Memory B cell (primary cell): Measurements from ENCODE around the gene SURF6.
"Not testable (repeated sequence)": the region's sequence is repeated elsewhere in the genome, so short reads cannot be mapped to it uniquely, and the experiment has no call there.

Experiments
- ATAC-seq: fragments of 150-1000 bp; cut with Tn5 transposase; 2 replicates; pipeline ENCODE4 v1.10.0; 2021; ENCODE audit warnings: low read depth, mild to moderate bottlenecking, moderate library complexity
- DNase-seq, 2 donors: peaks; one replicate each; pipeline ENCODE4 v3.0.0; 2022; ENCODE audit warnings: low spot score in 2 of 2
- H3K27ac Mint-ChIP-seq: one replicate; pipeline ENCODE4 v1.8.0; 2022; ENCODE audit warnings: mild to moderate bottlenecking, moderate library complexity, mixed read lengths
- H3K27me3 Mint-ChIP-seq: one replicate; pipeline ENCODE4 v1.8.0; 2022; ENCODE audit warnings: mixed read lengths
- H3K36me3 Mint-ChIP-seq: one replicate; pipeline ENCODE4 v1.8.0; 2022; ENCODE audit warnings: mild to moderate bottlenecking, mixed read lengths
- H3K4me1 Mint-ChIP-seq: one replicate; pipeline ENCODE4 v1.8.0; 2022; ENCODE audit warnings: mixed read lengths
- H3K4me3 Mint-ChIP-seq: one replicate; pipeline ENCODE4 v1.8.0; 2022; ENCODE audit warnings: mild to moderate bottlenecking, moderate library complexity, mixed read lengths
- H3K9me3 Mint-ChIP-seq: one replicate; pipeline ENCODE4 v1.8.0; 2022; ENCODE audit warnings: mixed read lengths

SURF6 gene

DNA sequence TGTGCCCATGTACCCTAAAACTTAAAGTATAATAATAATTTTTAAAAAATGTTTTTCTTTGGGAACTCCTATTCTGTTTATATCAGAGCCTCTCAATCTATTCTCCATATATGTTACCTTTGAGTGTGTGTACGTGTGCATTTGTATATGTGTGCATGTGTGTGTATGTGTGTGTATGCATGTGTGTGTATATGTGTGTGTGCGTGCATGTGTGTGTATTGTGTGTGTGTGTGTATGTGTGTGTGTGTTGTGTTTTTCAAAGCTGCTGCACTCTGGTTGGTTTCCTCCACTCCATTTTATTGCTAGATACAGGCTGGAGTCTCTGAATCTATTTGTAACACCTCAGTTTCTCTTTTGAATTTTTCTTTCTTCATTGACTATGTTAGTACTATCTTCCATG is 20.0 kb downstream of the SURF6 start:
- Mint-ChIP-seq H3K4me1 (no peaks in the 10 kb centered on the region), H3K27ac (no peak overlapping the region)
- ATAC-seq: no peak

DNA sequence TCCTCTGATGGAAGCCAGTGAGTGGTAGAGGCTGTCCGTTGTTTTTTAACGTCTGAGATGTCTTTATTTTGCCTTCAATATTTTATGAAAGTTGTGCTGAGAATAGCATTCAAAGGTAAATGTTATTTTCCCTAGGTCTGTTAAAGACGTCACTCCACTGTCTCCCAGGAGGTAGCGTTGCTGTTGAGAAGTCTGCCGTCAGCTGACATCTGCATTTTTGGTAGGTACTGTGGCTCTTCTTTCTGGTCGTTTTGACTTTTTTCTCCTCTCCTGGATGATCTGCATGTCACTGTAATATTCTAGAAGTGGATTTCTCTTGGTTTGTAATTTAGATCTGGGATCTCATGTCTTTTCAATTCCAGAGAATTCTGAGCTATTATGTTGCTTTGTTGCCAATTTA is 26.4 kb downstream of the SURF6 start:
- H3K27me3 Mint-ChIP-seq: peaks cover 19% of the 10 kb centered on the region
- H3K4me3 Mint-ChIP-seq: no peak overlapping the region
- no peaks in the 10 kb centered on the region for H3K4me1 Mint-ChIP-seq
- H3K36me3 Mint-ChIP-seq: no peaks in the 10 kb centered on the region
- no peak overlapping the region for H3K27ac Mint-ChIP-seq
- no peak for ATAC-seq
- DNase-seq: no peak
- no peaks in the 10 kb centered on the region for H3K9me3 Mint-ChIP-seq

More for the DNA sequence above, 20.0 kb downstream of the SURF6 start:
- peaks cover 11% of the 10 kb centered on the region for H3K27me3 Mint-ChIP-seq
- no peak for DNase-seq
- no peaks in the 10 kb centered on the region for H3K36me3 Mint-ChIP-seq
- H3K9me3 Mint-ChIP-seq: peaks cover 1% of the 10 kb centered on the region
- no peak overlapping the region for H3K4me3 Mint-ChIP-seq

DNA sequence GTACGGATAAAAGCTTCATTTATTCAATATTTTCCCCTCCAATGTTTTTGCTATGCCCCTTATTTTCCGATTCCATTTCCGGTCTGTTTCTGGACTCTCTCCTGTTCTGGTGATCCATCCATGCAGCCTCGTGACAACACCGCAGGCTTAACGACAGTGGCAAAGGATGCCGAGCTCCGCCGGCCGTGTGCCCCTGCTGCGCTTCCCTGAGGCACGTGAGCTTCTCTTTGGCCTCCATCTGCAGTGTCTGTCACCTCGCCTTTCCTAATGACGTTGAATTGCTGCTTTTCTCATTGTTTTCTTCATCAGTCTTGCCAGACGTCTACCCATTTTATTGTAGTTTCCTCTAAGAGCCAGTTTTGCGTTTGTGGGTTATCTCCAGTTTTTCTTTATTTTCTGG is 28.7 kb downstream of the SURF6 start:
- no peaks in the 10 kb centered on the region for H3K36me3 Mint-ChIP-seq
- H3K4me1 Mint-ChIP-seq: no peaks in the 10 kb centered on the region
- DNase-seq: no peak
- H3K4me3 Mint-ChIP-seq: no peak overlapping the region
- no peak overlapping the region for H3K27ac Mint-ChIP-seq
- no peaks in the 10 kb centered on the region for H3K9me3 Mint-ChIP-seq
- ATAC-seq: no peak
- H3K27me3 Mint-ChIP-seq: peaks cover 19% of the 10 kb centered on the region

DNA sequence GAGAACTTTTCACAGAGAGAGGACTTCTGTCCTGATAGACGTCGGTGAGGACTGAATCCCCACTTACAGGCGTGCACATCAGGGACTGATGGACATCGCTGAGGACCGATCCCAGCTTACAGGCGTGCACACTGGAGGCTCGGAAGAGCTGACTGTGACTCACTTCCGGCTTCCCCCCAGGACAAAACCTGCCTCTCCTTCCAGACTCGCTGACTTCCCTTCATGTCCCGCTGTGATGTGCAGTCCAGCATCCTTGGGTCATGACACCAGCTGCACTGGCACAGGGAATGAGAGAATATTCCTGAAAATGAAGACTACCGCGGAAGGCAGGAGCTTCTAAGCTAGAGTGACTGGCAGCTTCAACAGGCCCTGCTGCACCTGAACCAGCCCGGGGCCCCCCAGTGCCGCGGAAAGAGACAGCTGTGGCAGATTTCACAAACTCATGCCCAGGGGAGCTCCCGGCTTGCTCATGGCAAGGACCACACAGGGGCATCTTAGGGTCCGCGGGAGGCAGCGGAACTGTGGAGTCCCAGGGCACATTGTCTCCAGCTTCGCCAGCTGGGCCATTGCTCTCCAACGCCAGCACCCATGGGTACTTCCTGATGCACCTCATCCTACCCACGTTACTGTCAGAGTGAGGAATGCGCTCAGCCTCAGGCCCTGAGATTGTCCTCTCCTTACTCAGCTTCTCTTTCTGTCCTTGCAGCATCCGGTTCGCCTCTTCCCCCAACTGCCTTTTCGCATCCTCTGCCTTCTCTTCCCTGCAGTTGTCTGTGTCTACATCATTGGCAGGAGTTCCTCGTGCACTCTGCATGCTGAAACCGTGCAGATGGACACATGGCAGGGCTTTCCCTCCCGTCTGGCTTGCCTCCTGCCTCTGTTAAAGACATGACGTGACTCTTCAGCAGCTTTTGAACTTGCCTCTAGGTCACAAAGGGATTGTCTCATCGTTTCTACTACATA is 29.5 kb downstream of the SURF6 start:
- Mint-ChIP-seq H3K27me3 (peaks cover 19% of the 10 kb centered on the region), H3K4me1 (no peaks in the 10 kb centered on the region), H3K9me3 (no peaks in the 10 kb centered on the region), H3K36me3 (no peaks in the 10 kb centered on the region), H3K27ac (no peak overlapping the region), H3K4me3 (no peak overlapping the region)
- ATAC-seq: no peak
- no peak for DNase-seq

DNA sequence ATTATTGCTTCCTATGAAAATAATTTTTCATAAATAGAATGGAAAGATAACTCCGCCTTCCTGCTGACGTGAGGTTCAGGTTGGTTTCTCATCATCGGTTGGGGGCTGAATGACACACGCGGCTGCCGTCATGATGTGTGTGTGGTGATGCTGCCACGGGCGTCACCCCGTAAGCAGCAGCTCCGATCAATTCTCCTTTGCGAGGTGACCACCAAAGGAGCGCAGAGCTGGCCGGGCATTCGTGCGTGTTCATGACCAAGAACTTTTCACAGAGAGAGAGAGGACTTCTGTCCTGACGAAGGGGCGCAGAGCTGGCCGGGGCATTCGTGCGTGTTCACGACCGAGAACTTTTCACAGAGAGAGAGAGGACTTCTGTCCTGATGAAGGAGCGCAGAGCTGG is 30.3 kb downstream of the SURF6 start:
- no peak overlapping the region for H3K4me3 Mint-ChIP-seq
- H3K36me3 Mint-ChIP-seq: no peaks in the 10 kb centered on the region
- H3K4me1 Mint-ChIP-seq: no peaks in the 10 kb centered on the region
- no peaks in the 10 kb centered on the region for H3K9me3 Mint-ChIP-seq
- peaks cover 19% of the 10 kb centered on the region for H3K27me3 Mint-ChIP-seq
- no peak for ATAC-seq
- H3K27ac Mint-ChIP-seq: no peak overlapping the region
- no peak for DNase-seq

DNA sequence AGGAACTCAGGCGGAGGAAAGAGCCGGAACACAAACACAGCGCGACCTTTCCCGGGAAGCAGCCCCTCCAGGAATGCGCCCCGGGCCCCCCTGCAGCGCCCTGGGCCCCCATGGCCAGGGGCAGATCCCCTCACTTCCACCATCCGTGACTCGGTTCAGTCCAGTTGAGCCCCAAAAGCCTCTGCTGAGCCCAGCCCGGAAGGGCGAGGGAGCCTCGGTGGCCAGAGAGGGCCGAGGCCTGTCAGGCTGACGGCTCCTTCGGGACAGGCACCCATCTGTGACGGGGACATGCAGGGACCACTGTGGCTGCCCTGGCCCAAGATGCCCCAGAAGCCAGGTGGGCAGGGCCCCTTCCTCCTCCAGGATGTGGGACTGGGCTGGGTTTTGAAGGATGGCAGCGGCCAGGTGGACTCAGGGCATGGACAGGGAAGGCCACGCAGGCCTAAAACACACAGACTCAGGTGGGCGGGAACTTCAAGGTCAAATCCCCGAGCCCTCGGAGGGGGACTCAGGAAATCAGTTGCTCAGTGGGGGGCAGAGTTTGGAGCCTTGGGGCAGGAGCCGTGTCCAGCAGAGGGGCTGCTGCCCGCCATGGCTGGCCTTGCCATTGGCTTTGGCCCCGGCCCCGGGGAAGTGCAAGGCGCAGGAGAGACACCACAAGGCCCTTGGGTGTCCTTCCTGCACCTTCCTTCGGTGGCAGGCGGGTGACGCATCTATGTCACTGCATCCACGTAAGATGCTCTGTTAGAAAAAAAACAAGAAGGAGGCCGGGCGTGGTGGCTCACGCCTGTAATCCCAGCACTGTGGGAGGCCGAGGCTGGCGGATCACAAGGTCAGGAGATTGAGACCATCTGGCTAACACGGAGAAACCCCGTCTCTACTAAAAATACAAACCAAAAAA is 31.3 kb downstream of the SURF6 start:
- Mint-ChIP-seq H3K4me3 (no peak overlapping the region), H3K27ac (no peak overlapping the region), H3K4me1 (no peaks in the 10 kb centered on the region), H3K9me3 (no peaks in the 10 kb centered on the region), H3K27me3 (peaks cover 16% of the 10 kb centered on the region), H3K36me3 (no peaks in the 10 kb centered on the region)
- ATAC-seq (no peak), DNase-seq (no peak)

DNA sequence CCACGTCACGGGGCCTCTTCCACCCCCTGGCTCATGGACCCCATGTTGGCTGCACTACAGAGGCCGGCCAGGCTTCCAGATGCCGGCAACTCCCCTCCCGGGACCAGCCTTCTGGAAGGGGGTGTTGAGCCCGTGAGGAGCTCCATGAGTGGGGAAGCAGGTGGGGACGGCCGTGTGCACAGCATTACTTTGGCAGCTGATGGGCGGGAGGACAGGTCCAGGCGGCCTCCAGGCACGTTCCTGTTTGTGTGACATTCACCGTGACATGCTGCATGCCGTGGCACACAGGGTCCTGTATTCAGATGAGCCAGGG is 31.9 kb downstream of the SURF6 start:
- Mint-ChIP-seq H3K4me3 (no peak overlapping the region), H3K4me1 (no peaks in the 10 kb centered on the region), H3K27ac (no peak overlapping the region), H3K9me3 (no peaks in the 10 kb centered on the region), H3K36me3 (no peaks in the 10 kb centered on the region), H3K27me3 (peaks cover 11% of the 10 kb centered on the region)
- ATAC-seq: no peak
- DNase-seq: no peak

DNA sequence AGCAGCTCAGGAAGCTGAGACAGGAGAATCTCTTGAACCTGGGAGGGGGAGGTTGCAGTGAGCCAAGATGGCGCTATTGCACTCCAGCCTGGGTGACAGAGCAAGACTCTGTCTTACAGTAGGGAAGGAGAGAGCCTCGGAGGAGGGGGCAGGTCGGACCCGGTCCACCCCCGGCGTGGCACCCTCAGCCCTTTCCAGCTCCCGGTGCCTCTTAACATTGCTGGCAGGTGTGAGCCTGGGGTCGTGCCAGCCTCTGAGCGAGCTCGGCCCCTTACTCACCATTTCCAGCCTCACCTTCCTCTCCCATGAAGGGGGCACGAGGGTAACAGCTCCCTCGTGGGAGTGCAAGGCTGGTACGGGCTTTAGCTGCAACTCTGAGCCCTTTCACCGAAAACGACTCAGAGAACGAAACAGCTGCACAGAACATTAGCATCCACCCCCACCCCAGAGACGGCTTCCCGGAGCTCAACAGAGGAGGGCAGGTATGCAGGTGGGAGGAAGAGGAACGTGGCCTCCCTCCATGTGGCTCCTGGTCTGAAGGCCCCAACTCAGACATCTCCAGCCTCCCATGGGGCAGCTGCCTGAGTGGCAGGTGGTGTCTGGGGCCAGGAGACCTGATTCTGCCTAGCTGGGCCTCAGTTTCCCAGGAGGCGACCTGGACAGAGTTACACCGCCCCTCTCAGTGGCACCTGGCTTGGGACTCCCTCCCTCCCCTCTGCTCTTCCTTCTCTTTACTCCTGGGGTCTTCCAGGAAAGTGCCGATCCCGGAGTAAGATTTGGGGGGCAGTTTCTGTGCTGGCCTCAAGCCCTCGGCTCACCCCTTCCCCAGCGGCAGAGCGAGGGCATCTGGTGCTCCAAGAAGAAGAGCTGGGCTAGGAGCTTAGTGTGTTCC is 32.5 kb downstream of the SURF6 start:
- no peak overlapping the region for H3K27ac Mint-ChIP-seq
- no peak for ATAC-seq
- no peaks in the 10 kb centered on the region for H3K36me3 Mint-ChIP-seq

DNA sequence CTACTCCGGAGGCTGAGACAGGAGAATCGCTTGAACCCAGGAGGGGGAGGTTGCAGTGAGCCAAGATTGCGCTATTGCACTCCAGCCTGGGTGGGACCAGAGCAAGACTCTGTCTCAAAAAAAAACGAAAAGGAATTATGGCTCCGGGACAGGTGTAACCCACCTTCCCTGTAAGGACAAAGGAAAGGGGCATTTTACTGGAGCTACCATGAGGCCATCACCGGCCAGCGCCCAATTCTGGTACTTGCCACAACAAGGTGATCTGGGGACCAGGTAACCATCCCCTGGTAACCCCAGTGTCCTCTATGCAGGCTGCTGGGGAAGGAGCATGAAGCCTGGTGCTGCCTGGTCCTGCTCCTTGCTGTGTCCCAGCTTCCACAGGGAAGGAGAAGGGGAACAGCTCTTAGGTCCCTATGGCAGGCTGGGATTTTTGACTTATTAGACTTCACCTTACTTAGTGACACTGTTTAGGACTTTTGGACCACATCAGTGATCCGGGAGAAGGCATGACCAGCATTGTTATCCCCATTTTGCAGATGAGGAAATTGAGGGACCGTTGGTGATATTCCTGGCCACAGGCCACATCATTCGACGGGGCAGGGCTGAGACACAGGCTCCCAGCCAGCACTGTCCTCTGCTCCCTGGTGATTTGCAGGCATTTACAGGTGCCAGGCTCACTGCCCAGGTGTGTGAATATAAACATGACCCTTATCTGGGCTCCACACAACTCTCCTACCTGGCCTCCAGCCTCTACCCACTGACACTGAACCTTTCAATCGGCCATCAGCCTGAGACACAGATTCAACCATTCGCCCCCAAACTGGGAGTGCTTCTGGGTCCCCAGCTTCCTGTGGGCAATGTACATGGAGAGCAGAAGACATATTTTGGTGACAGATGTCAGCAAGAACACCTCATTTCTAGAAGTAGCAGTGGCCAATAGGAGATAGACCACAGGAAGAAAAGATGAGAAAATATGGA is 34.4 kb downstream of the SURF6 start:
- H3K27ac Mint-ChIP-seq: no peak overlapping the region
- DNase-seq: no peak
- no peak for ATAC-seq
- no peaks in the 10 kb centered on the region for H3K36me3 Mint-ChIP-seq
- H3K9me3 Mint-ChIP-seq: no peaks in the 10 kb centered on the region
- H3K4me3 Mint-ChIP-seq: no peak overlapping the region
- H3K27me3 Mint-ChIP-seq: peaks cover 1% of the 10 kb centered on the region
- no peaks in the 10 kb centered on the region for H3K4me1 Mint-ChIP-seq

More for the DNA sequence above, 32.5 kb downstream of the SURF6 start:
- no peak overlapping the region for H3K4me3 Mint-ChIP-seq
- peaks cover 9% of the 10 kb centered on the region for H3K27me3 Mint-ChIP-seq
- H3K9me3 Mint-ChIP-seq: no peaks in the 10 kb centered on the region
- DNase-seq: no peak
- H3K4me1 Mint-ChIP-seq: no peaks in the 10 kb centered on the region

DNA sequence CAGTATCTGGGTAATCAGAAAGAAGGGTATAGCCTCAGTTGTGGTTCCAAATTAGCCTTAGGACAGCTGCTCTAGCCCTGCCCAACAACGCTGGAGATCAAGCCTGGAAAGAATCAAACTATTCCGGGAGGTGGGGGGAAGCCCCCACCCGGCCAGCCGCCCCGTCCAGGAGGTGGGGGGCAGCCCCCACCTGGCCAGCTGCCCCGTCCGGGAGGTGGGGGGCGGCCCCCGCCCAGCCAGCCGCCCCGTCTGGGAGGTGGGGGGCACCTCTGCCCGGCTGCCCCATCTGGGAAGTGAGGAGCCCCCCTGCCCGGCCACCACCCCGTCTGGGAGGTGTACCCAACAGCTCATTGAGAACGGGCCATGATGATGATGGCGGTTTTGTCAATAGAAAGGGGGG is 36.0 kb downstream of the SURF6 start:
- ATAC-seq, H3K9me3 Mint-ChIP-seq, H3K36me3 Mint-ChIP-seq, H3K27ac Mint-ChIP-seq, H3K4me1 Mint-ChIP-seq, DNase-seq, H3K27me3 Mint-ChIP-seq, H3K4me3 Mint-ChIP-seq: not testable (repeated sequence)

DNA sequence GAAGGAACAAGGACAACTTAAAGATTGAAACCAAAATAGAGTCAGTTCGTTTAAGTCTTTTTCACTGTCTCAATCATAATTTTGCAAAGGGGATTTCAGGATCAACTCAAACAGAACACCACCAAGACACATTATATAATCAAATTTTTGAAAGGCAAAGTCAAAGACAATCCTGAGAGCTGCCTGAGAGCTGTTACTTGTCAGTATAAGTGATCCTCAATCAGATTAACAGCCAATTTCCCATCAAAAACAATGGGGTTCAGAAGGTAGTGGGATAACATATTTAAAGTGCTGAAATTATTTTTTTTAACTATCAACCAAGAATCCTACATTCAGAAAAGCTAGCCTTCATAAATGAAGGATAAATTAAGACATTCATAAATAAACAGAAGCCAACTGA is 41.7 kb downstream of the SURF6 start:
- no peak overlapping the region for H3K27ac Mint-ChIP-seq
- peaks cover 6% of the 10 kb centered on the region for H3K36me3 Mint-ChIP-seq
- no peak overlapping the region for H3K4me3 Mint-ChIP-seq
- no peaks in the 10 kb centered on the region for H3K4me1 Mint-ChIP-seq
- ATAC-seq (no peak), DNase-seq (no peak)
- peaks cover 10% of the 10 kb centered on the region for H3K9me3 Mint-ChIP-seq
- H3K27me3 Mint-ChIP-seq: peaks cover 9% of the 10 kb centered on the region

DNA sequence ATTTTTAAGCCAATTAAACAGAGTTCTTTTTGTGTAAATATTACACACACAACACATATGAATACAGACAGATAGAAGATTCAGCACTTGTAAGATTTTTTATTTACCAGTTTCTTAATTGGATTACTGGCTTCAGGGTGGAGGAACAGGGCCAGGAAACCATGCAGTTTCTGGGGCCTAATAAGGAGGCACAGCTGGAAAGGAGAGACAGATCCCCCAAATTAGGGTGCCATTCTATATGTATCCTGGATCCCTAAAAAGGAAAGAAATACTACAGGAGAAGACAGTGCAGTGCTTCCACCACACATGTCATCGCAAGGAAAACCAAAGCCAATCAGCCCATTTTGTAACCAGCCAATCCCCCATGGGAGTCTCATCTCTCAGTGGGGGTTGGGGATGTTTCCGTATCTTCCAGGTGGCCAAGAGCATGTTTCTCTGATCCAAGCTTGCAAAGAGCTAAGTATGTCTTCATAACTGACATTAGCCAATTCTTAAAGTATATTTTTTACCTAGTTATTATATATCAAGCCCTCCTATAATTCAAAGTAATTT is 45.2 kb downstream of the SURF6 start:
- H3K27me3 Mint-ChIP-seq: peaks cover 9% of the 10 kb centered on the region
- no peaks in the 10 kb centered on the region for H3K4me1 Mint-ChIP-seq
- peaks cover 6% of the 10 kb centered on the region for H3K36me3 Mint-ChIP-seq
- H3K27ac Mint-ChIP-seq: no peak overlapping the region
- no peak for ATAC-seq
- DNase-seq: no peak
- H3K9me3 Mint-ChIP-seq: peaks cover 12% of the 10 kb centered on the region
- H3K4me3 Mint-ChIP-seq: no peak overlapping the region
